Mucosa of rectum (tissue), 2 donors: ENCODE measurements around the gene LDLRAD3.
"Not testable (repeated sequence)": the region's sequence is repeated elsewhere in the genome, so short reads cannot be mapped to it uniquely, and the experiment has no call there.

Source experiments
- H3K27ac ChIP-seq, 2 donors: one replicate each; pipeline ENCODE4 v1.7.0; 2013; ENCODE audit warnings: inconsistent platforms in 2 of 2, low read depth in 2 of 2, low read length in 2 of 2
- H3K27me3 ChIP-seq, 2 donors: one replicate each; pipeline ENCODE4 v1.7.0; 2013; ENCODE audit warnings: low read length in 2 of 2; ENCODE audit not compliant: control insufficient read depth in 2 of 2, insufficient read depth in 2 of 2
- H3K36me3 ChIP-seq, 2 donors: one replicate each; pipeline ENCODE4 v1.7.0; 2013; ENCODE audit warnings: low read length in 2 of 2; ENCODE audit not compliant: control insufficient read depth in 2 of 2, insufficient read depth in 2 of 2
- H3K4me1 ChIP-seq, 2 donors: one replicate each; pipeline ENCODE4 v1.7.0; 2013; ENCODE audit warnings: low read length in 2 of 2, mild to moderate bottlenecking in 1 of 2; ENCODE audit not compliant: control insufficient read depth in 2 of 2, insufficient read depth in 2 of 2
- H3K4me3 ChIP-seq, 2 donors: one replicate each; pipeline ENCODE4 v1.7.0; 2013; ENCODE audit warnings: low read length in 2 of 2
- H3K9ac ChIP-seq, 2 donors: one replicate each; pipeline ENCODE4 v1.7.0; 2013; ENCODE audit warnings: low read length in 2 of 2, low read depth in 1 of 2, mild to moderate bottlenecking in 1 of 2
- H3K9me3 ChIP-seq, 2 donors: one replicate each; pipeline ENCODE4 v1.7.0; 2013; ENCODE audit warnings: low read length in 2 of 2; ENCODE audit not compliant: control insufficient read depth in 2 of 2
- donor health status: healthy.
- donor health status: Normal muscosa, but diverticular disease.

LDLRAD3 gene

DNA sequence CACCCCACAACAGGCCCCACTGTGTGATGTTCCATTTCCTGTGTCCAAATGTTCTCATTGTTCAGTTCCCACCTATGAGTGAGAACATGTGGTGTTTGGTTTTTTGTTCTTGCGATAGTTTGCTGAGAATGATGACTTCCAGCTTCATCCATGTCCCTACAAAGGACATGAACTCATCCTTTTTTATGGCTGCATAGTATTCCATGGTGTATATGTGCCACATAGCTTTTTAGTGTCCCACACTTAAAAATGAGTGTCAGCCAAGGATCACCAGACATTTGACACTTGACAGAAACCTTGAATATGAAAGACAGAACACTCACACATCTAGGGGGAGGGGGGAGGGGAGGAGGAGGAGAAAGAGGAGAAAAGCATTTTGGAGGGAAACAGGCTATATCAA, 245.9 kb downstream of the LDLRAD3 start:
- H3K27ac ChIP-seq, H3K4me3 ChIP-seq, H3K9me3 ChIP-seq, H3K4me1 ChIP-seq, H3K27me3 ChIP-seq, H3K36me3 ChIP-seq, H3K9ac ChIP-seq: not testable (repeated sequence)

DNA sequence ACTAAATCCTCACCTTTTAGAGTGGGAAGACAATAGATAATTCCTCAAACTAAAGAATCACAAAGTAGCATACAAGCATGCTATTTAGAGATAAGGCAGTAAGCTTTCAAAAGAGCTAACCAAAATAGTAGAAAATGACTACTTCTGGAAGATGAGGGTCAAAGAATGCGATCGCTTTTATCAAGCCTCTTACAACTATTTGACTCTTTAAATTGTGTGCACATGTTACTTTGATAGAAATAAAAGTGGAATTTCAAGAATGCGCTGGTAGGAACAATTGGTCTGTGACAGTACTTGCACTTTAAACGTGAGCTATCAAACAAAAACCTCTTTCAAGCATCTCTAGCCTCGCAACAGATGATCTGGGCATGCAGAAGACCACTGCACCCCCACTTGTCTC, 248.1 kb downstream of the LDLRAD3 start:
- no peaks in the 10 kb centered on the region for H3K4me1 ChIP-seq
- no peak overlapping the region for H3K27ac ChIP-seq
- no peaks in the 10 kb centered on the region for H3K9me3 ChIP-seq
- no peak overlapping the region for H3K9ac ChIP-seq
- H3K27me3 ChIP-seq = no peaks in the 10 kb centered on the region
- no peaks in the 10 kb centered on the region for H3K36me3 ChIP-seq
- no peak overlapping the region for H3K4me3 ChIP-seq

DNA sequence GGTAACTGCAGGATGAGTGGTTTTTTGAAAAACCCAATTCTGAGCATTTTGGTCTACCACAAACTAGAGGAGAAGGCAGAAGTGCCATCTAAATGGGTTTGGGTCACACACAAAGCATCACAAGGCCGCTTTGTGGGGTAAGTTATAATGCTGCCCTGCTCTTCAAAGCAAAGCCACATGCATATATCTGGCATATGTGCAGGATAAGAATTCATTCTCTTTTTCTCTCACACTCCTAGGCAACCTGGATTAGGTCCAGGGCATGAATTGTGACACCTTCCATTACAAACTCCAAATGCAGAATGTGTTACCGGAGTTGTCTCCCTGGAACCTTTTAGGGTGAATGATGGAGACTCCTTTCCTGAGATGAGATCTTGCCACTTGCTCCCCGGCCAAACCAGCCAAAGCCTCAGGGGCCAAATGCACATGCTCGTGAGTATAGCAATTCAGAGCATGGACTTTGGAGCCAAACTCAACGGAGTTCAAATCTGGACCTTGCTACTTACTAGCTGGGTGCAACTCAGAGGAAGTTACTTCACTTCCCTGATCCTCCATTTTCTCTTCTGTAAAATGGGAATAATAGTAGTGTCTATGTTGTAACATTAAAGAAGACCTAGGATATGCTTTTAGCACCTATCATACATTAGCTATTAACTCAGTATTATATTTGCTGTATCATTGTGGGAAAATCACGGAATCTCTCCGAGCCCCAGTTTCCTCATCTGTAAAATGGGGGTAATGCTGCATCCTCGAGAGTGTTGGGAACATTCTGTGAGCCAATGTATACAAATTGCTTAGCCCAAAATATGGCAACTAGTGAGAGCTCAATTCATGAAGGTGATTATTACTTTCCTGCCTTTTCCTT, 248.8 kb downstream of the LDLRAD3 start:
- Histone ChIP-seq H3K9me3 (no peaks in the 10 kb centered on the region), H3K36me3 (no peaks in the 10 kb centered on the region), H3K4me1 (no peaks in the 10 kb centered on the region), H3K9ac (no peak overlapping the region), H3K27ac (no peak overlapping the region), H3K27me3 (no peaks in the 10 kb centered on the region), H3K4me3 (no peak overlapping the region)

DNA sequence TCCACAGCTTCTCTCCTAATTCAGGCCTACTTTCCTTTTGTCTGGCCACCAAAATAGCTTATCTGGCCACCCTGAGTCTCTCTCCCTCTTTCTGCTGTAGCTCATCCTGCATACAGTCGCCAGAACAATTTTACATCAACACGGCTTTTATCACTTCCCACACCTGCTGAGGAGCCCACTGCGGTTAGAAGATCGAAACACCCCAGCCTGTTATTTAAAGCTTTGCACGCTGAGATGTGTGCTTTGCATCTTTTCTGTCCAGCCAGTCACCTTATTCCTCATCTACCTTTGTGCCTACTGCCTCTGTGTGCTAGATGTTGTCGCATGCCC, 249.4 kb downstream of the LDLRAD3 start:
- H3K4me3 ChIP-seq = no peak overlapping the region
- H3K36me3 ChIP-seq = no peaks in the 10 kb centered on the region
- H3K9ac ChIP-seq = no peak overlapping the region
- H3K27me3 ChIP-seq = no peaks in the 10 kb centered on the region
- no peaks in the 10 kb centered on the region for H3K9me3 ChIP-seq
- no peaks in the 10 kb centered on the region for H3K4me1 ChIP-seq
- no peak overlapping the region for H3K27ac ChIP-seq

DNA sequence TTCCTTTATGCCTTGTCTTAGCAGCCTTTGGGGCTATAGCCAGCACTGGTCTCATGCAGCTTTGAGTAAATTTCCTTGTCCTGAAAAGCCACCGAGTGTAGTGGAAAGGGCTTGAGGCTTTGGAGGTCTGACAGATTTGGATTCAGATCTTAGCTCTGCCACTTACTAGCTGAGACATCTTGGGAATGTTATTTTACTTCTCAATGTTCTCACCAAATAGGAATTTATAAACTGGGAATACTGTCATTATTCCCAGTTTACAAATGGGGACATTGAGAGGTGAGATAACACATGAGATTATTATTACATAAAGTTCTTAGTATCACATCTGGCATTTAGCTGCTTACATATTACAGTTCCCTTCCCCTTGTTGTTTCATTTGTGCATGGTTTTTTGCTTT, 249.9 kb downstream of the LDLRAD3 start:
- no peaks in the 10 kb centered on the region for H3K4me1 ChIP-seq
- H3K27me3 ChIP-seq = no peaks in the 10 kb centered on the region
- no peak overlapping the region for H3K9ac ChIP-seq
- no peak overlapping the region for H3K4me3 ChIP-seq
- no peaks in the 10 kb centered on the region for H3K36me3 ChIP-seq
- no peaks in the 10 kb centered on the region for H3K9me3 ChIP-seq
- H3K27ac ChIP-seq = no peak overlapping the region

DNA sequence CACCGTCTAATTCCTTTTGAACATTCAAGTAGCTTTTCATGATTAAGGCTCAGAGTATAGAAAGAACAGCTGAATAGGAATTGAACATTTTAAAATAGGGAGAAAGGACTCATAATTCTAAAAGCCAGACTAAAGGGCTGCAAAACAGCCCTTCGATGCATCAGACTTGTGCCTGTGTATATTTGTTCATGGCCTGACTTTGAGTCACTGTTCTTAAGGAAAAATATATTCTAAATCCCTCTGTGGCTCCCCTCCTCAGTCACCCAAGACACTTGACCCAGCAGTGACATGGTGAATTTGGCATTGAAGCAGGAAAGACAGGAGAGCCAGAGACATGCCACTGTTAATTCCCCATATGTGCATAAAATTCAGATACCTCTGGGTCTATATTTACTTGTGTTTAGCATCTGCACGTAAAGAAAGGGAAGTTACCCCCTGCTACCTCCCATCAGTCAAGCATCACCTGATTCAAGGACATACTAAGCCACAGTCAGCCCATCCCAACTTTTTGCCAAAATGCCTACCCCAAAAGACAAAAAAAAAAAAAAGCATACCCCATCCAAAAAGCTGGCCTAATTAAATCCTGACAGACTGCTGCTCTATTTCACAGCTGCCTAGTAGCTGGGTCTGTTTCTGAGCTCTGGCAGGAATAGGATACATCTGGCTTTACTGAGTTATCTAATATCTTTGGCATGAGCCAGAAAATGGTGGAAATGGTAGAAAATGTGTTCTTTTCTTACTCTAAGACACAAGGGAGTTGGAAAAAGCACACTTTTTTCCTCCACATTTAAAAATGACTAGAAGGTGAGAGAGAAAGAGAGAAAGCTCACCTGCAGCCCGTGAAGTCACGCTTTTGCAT, 251.9 kb downstream of the LDLRAD3 start:
- no peaks in the 10 kb centered on the region for H3K36me3 ChIP-seq
- no peaks in the 10 kb centered on the region for H3K9me3 ChIP-seq
- H3K4me1 ChIP-seq = no peaks in the 10 kb centered on the region
- H3K4me3 ChIP-seq = no peak overlapping the region
- H3K27ac ChIP-seq = no peak overlapping the region
- no peaks in the 10 kb centered on the region for H3K27me3 ChIP-seq
- no peak overlapping the region for H3K9ac ChIP-seq

DNA sequence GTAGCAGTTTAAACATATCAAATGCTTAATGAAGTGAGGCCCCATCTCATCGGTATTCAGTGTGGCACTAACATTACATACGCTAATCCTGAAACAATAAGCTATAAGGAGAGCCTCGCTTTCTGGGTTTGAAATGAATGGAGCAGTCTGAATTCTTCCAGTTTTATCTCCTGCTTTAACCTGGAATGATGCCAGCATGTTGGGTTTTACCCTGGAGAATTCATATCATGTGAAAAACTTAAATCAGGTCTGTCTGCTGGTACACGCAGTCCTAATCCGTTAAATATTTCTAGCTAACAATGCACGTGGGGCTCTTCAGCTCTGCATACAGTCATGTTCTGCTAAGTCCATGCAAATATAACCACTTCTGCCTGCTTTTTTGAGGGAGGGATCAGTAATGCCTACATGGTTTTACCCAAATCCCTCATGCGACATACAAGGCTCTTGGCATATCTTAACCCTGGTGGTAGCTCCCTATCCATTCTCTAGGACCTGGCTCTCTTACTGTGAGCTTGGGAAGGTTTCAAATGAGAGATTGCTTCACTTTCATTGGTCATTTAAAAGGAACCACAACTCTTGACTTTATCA, 252.6 kb downstream of the LDLRAD3 start:
- no peak overlapping the region for H3K9ac ChIP-seq

DNA sequence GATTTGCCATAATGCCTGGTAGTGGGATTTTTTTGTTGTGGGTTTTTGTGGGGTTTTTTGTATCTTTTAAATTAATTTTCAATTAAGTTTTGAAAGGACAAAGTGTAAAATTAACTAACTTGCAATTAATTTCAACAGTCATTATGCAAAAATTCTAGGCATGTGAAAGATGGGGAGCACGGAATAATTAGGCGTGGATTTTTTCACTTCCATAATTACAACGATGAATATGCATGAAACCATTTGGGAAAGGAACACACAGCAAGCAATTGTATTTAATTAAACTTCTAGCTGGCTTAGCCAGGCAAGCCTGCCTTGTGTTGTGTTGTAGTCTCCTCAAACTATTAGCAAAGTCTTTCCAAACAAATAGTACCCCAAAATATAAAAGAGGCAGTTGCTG, 257.5 kb downstream of the LDLRAD3 start:
- no peak overlapping the region for H3K9ac ChIP-seq
- H3K36me3 ChIP-seq = no peaks in the 10 kb centered on the region
- no peak overlapping the region for H3K4me3 ChIP-seq
- no peaks in the 10 kb centered on the region for H3K9me3 ChIP-seq
- no peaks in the 10 kb centered on the region for H3K27me3 ChIP-seq
- no peak overlapping the region for H3K27ac ChIP-seq
- H3K4me1 ChIP-seq = no peaks in the 10 kb centered on the region

More for the DNA sequence above, 252.6 kb downstream of the LDLRAD3 start:
- Histone ChIP-seq H3K27ac (no peak overlapping the region), H3K4me3 (no peak overlapping the region), H3K27me3 (no peaks in the 10 kb centered on the region), H3K36me3 (no peaks in the 10 kb centered on the region), H3K9me3 (no peaks in the 10 kb centered on the region), H3K4me1 (no peaks in the 10 kb centered on the region)

DNA sequence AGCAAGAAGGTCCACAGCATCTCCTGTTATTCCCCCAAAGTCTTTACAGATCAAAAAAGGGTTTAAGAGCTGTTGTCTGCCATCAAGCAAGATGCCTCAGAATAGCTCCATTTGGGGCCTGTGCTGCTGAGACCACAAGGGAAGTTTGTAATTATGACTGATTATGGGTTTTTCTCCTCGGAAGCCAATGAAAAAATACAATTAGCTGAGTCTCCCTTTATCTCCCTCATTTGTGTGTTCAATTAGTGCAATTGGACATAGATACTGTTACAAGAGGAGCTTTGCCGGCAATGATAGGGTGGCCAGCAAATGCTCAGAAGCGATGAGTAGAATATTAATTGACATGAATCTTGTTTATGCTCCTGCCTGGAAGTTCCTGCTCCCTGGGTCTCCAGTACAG, 261.7 kb downstream of the LDLRAD3 start:
- H3K36me3 ChIP-seq = no peaks in the 10 kb centered on the region
- H3K4me1 ChIP-seq = no peaks in the 10 kb centered on the region

DNA sequence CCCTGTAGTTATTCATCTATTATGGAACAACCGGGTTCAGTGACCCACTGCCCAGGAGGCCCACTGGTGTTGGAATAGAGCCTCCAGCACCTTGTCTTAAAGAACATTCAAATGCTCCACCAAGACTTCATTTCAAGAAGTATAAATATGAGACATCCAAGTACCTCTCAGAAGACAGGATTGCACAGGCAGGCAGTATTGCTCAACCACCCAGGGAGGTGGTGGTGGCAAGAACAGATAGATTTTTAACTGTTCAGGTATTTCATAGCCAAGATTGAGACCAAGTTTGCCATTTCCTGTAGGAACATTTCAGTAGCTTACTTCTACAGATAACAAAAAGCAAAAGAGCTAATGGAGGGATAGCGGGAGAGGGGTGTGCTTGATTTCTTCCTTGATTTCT, 266.7 kb downstream of the LDLRAD3 start:
- no peak overlapping the region for H3K4me3 ChIP-seq

More for the DNA sequence above, 261.7 kb downstream of the LDLRAD3 start:
- Histone ChIP-seq H3K4me3 (no peak overlapping the region), H3K27me3 (no peaks in the 10 kb centered on the region), H3K9me3 (no peaks in the 10 kb centered on the region), H3K9ac (no peak overlapping the region), H3K27ac (no peak overlapping the region)

More for the DNA sequence above, 266.7 kb downstream of the LDLRAD3 start:
- no peaks in the 10 kb centered on the region for H3K4me1 ChIP-seq
- H3K9me3 ChIP-seq = no peaks in the 10 kb centered on the region
- H3K27me3 ChIP-seq = no peaks in the 10 kb centered on the region
- H3K9ac ChIP-seq = no peak overlapping the region
- H3K27ac ChIP-seq = no peak overlapping the region
- no peaks in the 10 kb centered on the region for H3K36me3 ChIP-seq
